CD14-positive monocyte (primary cell): ENCODE data around the gene DEFB121. TPM values are rescaled to one million over a fixed set of nuclear protein-coding genes. Genes with fewer than 3 reads are reported as not detected.

Experiments used
- DNase-seq, 3 donors: peaks; one replicate each; pipeline ENCODE4 v3.0.0-alpha.2; 2011 to 2022
- H2AFZ ChIP-seq: 2 replicates; pipeline ENCODE4 v1.6.0; 2012; ENCODE audit warnings: mild to moderate bottlenecking, low read depth, low read length, inconsistent platforms; ENCODE audit not compliant: insufficient read depth, poor library complexity, severe bottlenecking
- H3K27ac ChIP-seq, 2 donors: 1 replicate in 1 of 2; 2 replicates in 1 of 2; pipeline ENCODE4 v1.5.1; 2012 to 2013; ENCODE audit warnings: low read length in 2 of 2, control low read depth in 1 of 2, inconsistent platforms in 1 of 2, low read depth in 1 of 2, mild to moderate bottlenecking in 1 of 2
- H3K27me3 ChIP-seq, 2 donors: one replicate each; pipeline versions ENCODE4 v1.6.0 to v1.6.1; 2011 to 2013; ENCODE audit warnings: low read length in 2 of 2; ENCODE audit not compliant: control insufficient read depth in 2 of 2, insufficient read depth in 2 of 2
- H3K36me3 ChIP-seq, 2 donors: replicated peaks in 1 of 2; 1 replicate in 1 of 2; 2 replicates in 1 of 2; pipeline versions ENCODE4 v1.5.1 to v1.6.1; 2012 to 2013; ENCODE audit warnings: low read length in 2 of 2, control low read depth in 1 of 2, inconsistent platforms in 1 of 2, mild to moderate bottlenecking in 1 of 2; ENCODE audit not compliant: insufficient read depth in 2 of 2, control insufficient read depth in 1 of 2
- H3K4me1 ChIP-seq, 2 donors: 1 replicate in 1 of 2; 2 replicates in 1 of 2; pipeline versions ENCODE4 v1.5.1 to v1.6.1; 2012 to 2013; ENCODE audit warnings: low read length in 2 of 2, control low read depth in 1 of 2, inconsistent platforms in 1 of 2, mild to moderate bottlenecking in 1 of 2, moderate library complexity in 1 of 2; ENCODE audit not compliant: insufficient read depth in 2 of 2, control insufficient read depth in 1 of 2
- H3K4me2 ChIP-seq: replicated peaks from 2 replicates; pipeline ENCODE3; 2012; ENCODE audit warnings: low read length, moderate library complexity, mild to moderate bottlenecking; ENCODE audit not compliant: poor library complexity, severe bottlenecking; ENCODE audit errors: extremely low read depth
- H3K4me3 ChIP-seq, 3 experiments: fragments of 200-600 bp in 1 of 3; sonication (generic) in 1 of 3; replicated peaks in 1 of 3; 1 replicate in 2 of 3; 2 replicates in 1 of 3; pipeline ENCODE4 v1.5.1; 2011 to 2013; ENCODE audit warnings: low read length in 3 of 3, mild to moderate bottlenecking in 3 of 3, control low read depth in 2 of 3, low read depth in 2 of 3, inconsistent platforms in 1 of 3, moderate library complexity in 1 of 3
- H3K79me2 ChIP-seq: 2 replicates; pipeline ENCODE4 v1.6.0; 2012; ENCODE audit warnings: mild to moderate bottlenecking, control low read depth, inconsistent platforms, low read length, moderate library complexity; ENCODE audit not compliant: insufficient read depth
- H3K9ac ChIP-seq: 2 replicates; pipeline ENCODE4 v1.6.0; 2017; ENCODE audit warnings: low read length, mild to moderate bottlenecking; ENCODE audit not compliant: insufficient read depth, poor library complexity, severe bottlenecking
- H3K9me3 ChIP-seq, 2 donors: replicated peaks in 1 of 2; 1 replicate in 1 of 2; 2 replicates in 1 of 2; pipeline versions ENCODE4 v1.5.1 to v1.6.1; 2012 to 2013; ENCODE audit warnings: low read length in 2 of 2, control low read depth in 1 of 2; ENCODE audit not compliant: control insufficient read depth in 1 of 2, insufficient read depth in 1 of 2
- H4K20me1 ChIP-seq: 2 replicates; pipeline ENCODE4 v1.6.0; 2012; ENCODE audit warnings: mild to moderate bottlenecking, low read length, control low read depth, moderate library complexity; ENCODE audit not compliant: insufficient read depth
- H3K27ac Mint-ChIP-seq, 7 donors: one replicate each; pipeline ENCODE4 v1.8.0; 2020; ENCODE audit warnings: mild to moderate bottlenecking in 7 of 7, mixed read lengths in 7 of 7, moderate library complexity in 6 of 7, inconsistent platforms in 2 of 7
- H3K27me3 Mint-ChIP-seq, 3 donors: one replicate each; pipeline ENCODE4 v1.8.0; 2021 to 2022; ENCODE audit warnings: low read depth in 3 of 3, mild to moderate bottlenecking in 3 of 3, mixed read lengths in 3 of 3, moderate library complexity in 3 of 3, inconsistent platforms in 1 of 3
- H3K36me3 Mint-ChIP-seq, 2 donors: one replicate each; pipeline ENCODE4 v1.8.0; 2020; ENCODE audit warnings: mixed read lengths in 2 of 2, inconsistent platforms in 1 of 2, mild to moderate bottlenecking in 1 of 2
- H3K4me1 Mint-ChIP-seq: one replicate; pipeline ENCODE4 v1.8.0; 2020; ENCODE audit warnings: mild to moderate bottlenecking, mixed read lengths
- H3K4me3 Mint-ChIP-seq, 2 donors: one replicate each; pipeline ENCODE4 v1.8.0; 2020; ENCODE audit warnings: mild to moderate bottlenecking in 2 of 2, mixed read lengths in 2 of 2, moderate library complexity in 1 of 2
- H3K9me3 Mint-ChIP-seq, 7 donors: one replicate each; pipeline ENCODE4 v1.8.0; 2020 to 2022; ENCODE audit warnings: mixed read lengths in 7 of 7, mild to moderate bottlenecking in 6 of 7, moderate library complexity in 6 of 7, inconsistent platforms in 2 of 7
- CTCF ChIP-seq: fragments of 200-600 bp; IDR thresholded peaks from one replicate; pipeline ENCODE4 v1.8.0; 2022; ENCODE audit warnings: antibody characterized with exemption, mild to moderate bottlenecking
- WGBS: methylation state at CpG from one replicate; pipeline ENCODE4 v1.1.5; 2013; ENCODE audit warnings: missing lambda C conversion rate; ENCODE audit not compliant: insufficient coverage; 5-methylcytosine and 5-hydroxymethylcytosine counted together
- intact Hi-C, 2 donors: fragments of 100-400 bp; cut with micrococcal nuclease; formaldehyde crosslinking; loops; one replicate each; pipeline versions ENCODE4 v1.15.0 to v1.15.1; 2023
- polyA plus RNA-seq, 3 donors: library from polyadenylated mRNA; depleted of rRNA in 1 of 3; unstranded in 2 of 3; stranded (reverse) in 1 of 3; fragments of 300-500 nt in 2 of 3; fragments of >200 nt in 1 of 3; fragmentation: Illumina TruSeq in 2 of 3; gene quantifications; 1 replicate in 2 of 3; 2 replicates in 1 of 3; pipeline ENCODE4 v1.2.3, GENCODE V29; 2012 to 2021

The DEFB121 gene
- polyA plus RNA-seq, 3 donors, result not detected

GRCh38 chr20:31410011-31410410 lies 4.0 kb upstream of the DEFB121 start:
- Histone ChIP-seq H3K4me3 (no peak overlapping the region), H3K9me3 (no peaks in the 10 kb centered on the region), H3K36me3 (no peaks in the 10 kb centered on the region), H3K4me2 (no peak overlapping the region), H4K20me1 (no peaks in the 10 kb centered on the region), H2AFZ (no peak overlapping the region), H3K27me3 (peaks cover 0 to 2% of the 10 kb centered on the region in 2 donors), H3K27ac (no peak overlapping the region), H3K4me1 (no peaks in the 10 kb centered on the region), H3K79me2 (no peaks in the 10 kb centered on the region), H3K9ac (no peak overlapping the region)
- intact Hi-C loops, result no loop called here
- DNase-seq, result no peak
- Mint-ChIP-seq H3K4me1 (no peaks in the 10 kb centered on the region), H3K27ac (no peak overlapping the region), H3K4me3 (peak overlapping the region in 1 of 2 donors; percentile 43), H3K9me3 (peaks cover 0 to 7% (median 3%) of the 10 kb centered on the region in 7 donors), H3K36me3 (no peaks in the 10 kb centered on the region), H3K27me3 (peaks cover 6 to 15% (median 9%) of the 10 kb centered on the region in 3 donors)
- WGBS, result no CpG with 5 or more reads among the region's 1 CpG
- TF ChIP-seq CTCF, result no peak

GRCh38 chr20:31403886-31404285 lies 2.1 kb downstream of the DEFB121 start:
- H3K27me3 ChIP-seq, result no peaks in the 10 kb centered on the region
- intact Hi-C loops, result no loop called here
- Mint-ChIP-seq H3K27ac (no peak overlapping the region), H3K4me1 (no peaks in the 10 kb centered on the region), H3K4me3 (no peak overlapping the region), H3K27me3 (peaks cover 5 to 13% (median 9%) of the 10 kb centered on the region in 3 donors), H3K36me3 (no peaks in the 10 kb centered on the region), H3K9me3 (peaks cover 0 to 5% (median 2%) of the 10 kb centered on the region in 7 donors)
- H3K4me2 ChIP-seq, result no peak overlapping the region
- no peaks in the 10 kb centered on the region for H3K4me1 ChIP-seq
- H3K79me2 ChIP-seq, result no peaks in the 10 kb centered on the region
- no peak overlapping the region for H3K9ac ChIP-seq
- WGBS, result 71% methylated on average over 1 of the region's 1 CpG
- no peaks in the 10 kb centered on the region for H3K9me3 ChIP-seq
- H3K36me3 ChIP-seq, result no peaks in the 10 kb centered on the region
- DNase-seq, result no peak
- TF ChIP-seq CTCF, result no peak
- H3K27ac ChIP-seq, result no peak overlapping the region
- H2AFZ ChIP-seq, result no peak overlapping the region
- H3K4me3 ChIP-seq, result no peak overlapping the region
- no peaks in the 10 kb centered on the region for H4K20me1 ChIP-seq
